ENCODE data around the gene ZNFX1.

Gene ZNFX1

DNA sequence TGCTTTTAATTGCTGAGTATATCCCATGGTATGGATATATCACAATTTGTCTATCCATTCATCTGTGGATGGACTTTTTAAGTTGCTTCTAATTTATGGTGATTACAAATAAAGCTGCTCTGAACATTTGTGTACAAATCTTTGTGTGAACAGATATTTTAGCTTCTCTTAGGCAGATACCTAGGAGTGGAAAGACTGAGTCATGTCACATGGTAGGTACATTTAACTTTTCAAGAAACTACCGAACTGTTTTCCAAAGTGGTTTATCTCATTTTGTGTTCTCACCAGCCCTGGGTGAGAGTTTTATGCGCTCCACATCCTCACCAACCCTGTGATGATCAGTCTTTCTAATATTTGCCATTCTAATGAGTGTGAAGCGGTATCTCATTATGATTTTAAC lies 31.0 kb upstream of the ZNFX1 start:
- TF ChIP-seq SIN3A (IDR thresholded peaks at IDR 0.05; ENCODE audit: borderline replicate concordance, insufficient read depth, low read length), result no peak
- TF ChIP-seq TAF1 (IDR thresholded peaks at IDR 0.05; ENCODE audit: borderline replicate concordance, insufficient read depth, low read length), result no peak
- TF ChIP-seq FOXP2 (optimal IDR thresholded peaks at IDR 0.05; ENCODE audit: borderline replicate concordance, extremely low read depth, extremely low read length, insufficient read depth), result no peak
- TF ChIP-seq POLR2AphosphoS5 (IDR thresholded peaks at IDR 0.05; ENCODE audit: low read depth, low read length), result no peak
- TF ChIP-seq REST (IDR thresholded peaks at IDR 0.05; ENCODE audit: insufficient read depth in 1 of 2, low read depth in 2 of 2, low read length in 2 of 2), result no peak

DNA sequence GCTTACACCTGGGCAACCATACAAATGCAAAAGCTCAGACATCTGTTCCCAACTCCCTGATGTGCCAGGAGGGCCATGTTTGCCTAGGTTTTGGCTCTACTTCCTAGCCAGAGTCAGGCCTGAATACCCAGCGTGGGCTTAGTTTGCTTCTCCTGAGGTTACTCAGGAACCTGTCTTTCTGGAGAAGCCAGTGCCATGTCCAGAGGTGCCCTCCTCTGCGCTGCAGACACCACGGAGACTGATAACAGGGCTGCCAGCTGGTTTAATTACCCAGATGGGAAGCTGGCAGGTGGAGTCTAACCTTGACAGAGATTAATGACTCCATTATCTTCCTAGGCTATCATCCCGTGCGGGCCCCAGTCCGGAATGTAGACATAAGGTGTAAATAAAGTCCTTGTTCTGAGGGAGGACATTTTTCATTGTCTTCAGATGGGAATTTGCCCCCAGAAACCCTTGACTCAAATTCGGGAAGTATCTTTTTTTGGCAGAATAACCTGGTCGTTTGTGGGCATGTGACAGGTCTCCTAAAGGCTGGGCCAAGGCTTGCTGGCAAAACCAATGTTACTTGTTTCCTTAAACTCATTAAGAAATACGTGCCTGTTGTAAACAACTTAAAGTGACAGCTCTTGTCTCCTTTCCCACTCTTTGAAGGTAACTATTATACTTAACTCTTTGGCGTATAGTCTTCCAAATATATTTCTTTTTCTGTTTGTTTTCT lies 29.2 kb upstream of the ZNFX1 start:
- TF ChIP-seq TAF1 (IDR thresholded peaks at IDR 0.05; ENCODE audit: borderline replicate concordance, insufficient read depth, low read length) (no peak), POLR2AphosphoS5 (IDR thresholded peaks at IDR 0.05; ENCODE audit: low read depth, low read length) (no peak), REST (IDR thresholded peaks at IDR 0.05; ENCODE audit: insufficient read depth in 1 of 2, low read depth in 2 of 2, low read length in 2 of 2) (no peak), FOXP2 (optimal IDR thresholded peaks at IDR 0.05; ENCODE audit: borderline replicate concordance, extremely low read depth, extremely low read length, insufficient read depth) (no peak), SIN3A (IDR thresholded peaks at IDR 0.05; ENCODE audit: borderline replicate concordance, insufficient read depth, low read length) (no peak)

- TF ChIP-seq REST (IDR thresholded peaks at IDR 0.05; ENCODE audit: insufficient read depth in 1 of 2, low read depth in 2 of 2, low read length in 2 of 2) (no peak), POLR2AphosphoS5 (IDR thresholded peaks at IDR 0.05; ENCODE audit: low read depth, low read length) (no peak), FOXP2 (optimal IDR thresholded peaks at IDR 0.05; ENCODE audit: borderline replicate concordance, extremely low read depth, extremely low read length, insufficient read depth) (no peak), SIN3A (IDR thresholded peaks at IDR 0.05; ENCODE audit: borderline replicate concordance, insufficient read depth, low read length) (no peak), TAF1 (IDR thresholded peaks at IDR 0.05; ENCODE audit: borderline replicate concordance, insufficient read depth, low read length) (no peak)
Observed at GRCh38 chr20:49303065-49303552, 25.3 kb upstream of the ZNFX1 start.

GRCh38 chr20:49297605-49298530 lies 20.0 kb upstream of the ZNFX1 start:
- no peak for TF ChIP-seq FOXP2 (optimal IDR thresholded peaks at IDR 0.05; ENCODE audit: borderline replicate concordance, extremely low read depth, extremely low read length, insufficient read depth)
- TF ChIP-seq TAF1 (IDR thresholded peaks at IDR 0.05; ENCODE audit: borderline replicate concordance, insufficient read depth, low read length), result no peak
- no peak for TF ChIP-seq POLR2AphosphoS5 (IDR thresholded peaks at IDR 0.05; ENCODE audit: low read depth, low read length)
- TF ChIP-seq REST (IDR thresholded peaks at IDR 0.05; ENCODE audit: insufficient read depth in 1 of 2, low read depth in 2 of 2, low read length in 2 of 2), result no peak
- TF ChIP-seq SIN3A (IDR thresholded peaks at IDR 0.05; ENCODE audit: borderline replicate concordance, insufficient read depth, low read length), result no peak

All from PFSK-1 (cell line).